IMR-90 (cell line): ENCODE results near the gene FOXI1. TPM values are rescaled to one million over a fixed set of nuclear protein-coding genes. Genes with fewer than 3 reads are reported as not detected.

ENCODE experiments used
- ATAC-seq: fragments of 200-7000 bp; cut with Tn5 transposase; 2 replicates; pipeline ENCODE4 v1.9.1; 2020; ENCODE audit warnings: low read depth, mild to moderate bottlenecking, moderate library complexity
- BruUV-seq: library from RNA; stranded (reverse); fragments of 400-500 nt; replicated peaks from 2 replicates; lab custom pipeline; 2021; lab: Mats Ljungman, UMichigan
- CTCF ChIA-PET: fragments of 300-600 bp; formaldehyde crosslinking; extraction: SDS; loops from one replicate; lab custom pipeline; 2021; ENCODE audit warnings: antibody characterized with exemption; lab: Yijun Ruan, JAX
- POLR2A ChIA-PET: fragments of 300-600 bp; sonication (Branson Sonifier 250); formaldehyde crosslinking; loops from one replicate; lab custom pipeline; 2022; ENCODE audit warnings: antibody characterized with exemption; ENCODE audit not compliant: unreplicated experiment; lab: Charles Lee
- DNase-seq: peaks from one replicate; pipeline ENCODE4 v3.0.0; 2013
- H2AFZ ChIP-seq: replicated peaks from 2 replicates; pipeline ENCODE3; 2013; ENCODE audit warnings: low read length, mild to moderate bottlenecking; ENCODE audit not compliant: poor library complexity
- H2AK5ac ChIP-seq: 2 replicates; pipeline ENCODE4 v1.6.1; 2013; ENCODE audit warnings: low read depth, low read length, inconsistent platforms
- H2AK9ac ChIP-seq: replicated peaks from 2 replicates; pipeline ENCODE3; 2013; ENCODE audit warnings: mild to moderate bottlenecking, low read depth, low read length, moderate library complexity; ENCODE audit not compliant: poor library complexity
- H2BK120ac ChIP-seq: 2 replicates; pipeline ENCODE4 v1.6.1; 2013; ENCODE audit warnings: low read depth, low read length, inconsistent platforms
- H2BK15ac ChIP-seq: 3 replicates; pipeline ENCODE4 v1.6.1; 2013; ENCODE audit warnings: low read depth, low read length, inconsistent platforms
- H2BK20ac ChIP-seq: 2 replicates; pipeline ENCODE4 v1.6.1; 2013; ENCODE audit warnings: low read depth, mild to moderate bottlenecking, inconsistent platforms, low read length, moderate library complexity
- H2BK5ac ChIP-seq: 2 replicates; pipeline ENCODE4 v1.6.1; 2013; ENCODE audit warnings: mild to moderate bottlenecking, low read depth, low read length, inconsistent platforms; ENCODE audit not compliant: poor library complexity, severe bottlenecking
- H3K14ac ChIP-seq: replicated peaks from 2 replicates; pipeline ENCODE4 v1.6.1; 2013; ENCODE audit warnings: low read depth, low read length, inconsistent platforms
- H3K18ac ChIP-seq: 2 replicates; pipeline ENCODE4 v1.6.1; 2013; ENCODE audit warnings: low read depth, low read length, control low read depth
- H3K23ac ChIP-seq: 2 replicates; pipeline ENCODE4 v1.6.1; 2013; ENCODE audit warnings: low read depth, low read length, inconsistent platforms
- H3K27ac ChIP-seq: 2 replicates; pipeline ENCODE4 v1.5.1; 2013; ENCODE audit warnings: mild to moderate bottlenecking, control low read depth, low read length; ENCODE audit not compliant: insufficient read depth
- H3K27me3 ChIP-seq: 2 replicates; pipeline ENCODE4 v1.6.1; 2013; ENCODE audit warnings: low read length; ENCODE audit not compliant: control insufficient read depth, insufficient read depth
- H3K36me3 ChIP-seq: 2 replicates; pipeline ENCODE4 v1.6.1; 2013; ENCODE audit warnings: low read length, mixed read lengths; ENCODE audit not compliant: control insufficient read depth, insufficient read depth
- H3K4ac ChIP-seq: 2 replicates; pipeline ENCODE4 v1.6.1; 2013; ENCODE audit warnings: low read depth, low read length, inconsistent platforms
- H3K4me1 ChIP-seq: 2 replicates; pipeline ENCODE4 v1.6.1; 2013; ENCODE audit warnings: low read length, mixed read lengths; ENCODE audit not compliant: control insufficient read depth, insufficient read depth
- H3K4me2 ChIP-seq: 2 replicates; pipeline ENCODE4 v1.6.1; 2013; ENCODE audit warnings: low read depth, mild to moderate bottlenecking, control low read depth, low read length, moderate library complexity
- H3K4me3 ChIP-seq: 2 replicates; pipeline ENCODE4 v1.5.1; 2013; ENCODE audit warnings: low read depth, mild to moderate bottlenecking, control low read depth, low read length, moderate library complexity; ENCODE audit not compliant: insufficient read depth
- H3K56ac ChIP-seq: 2 replicates; pipeline ENCODE4 v1.6.1; 2013; ENCODE audit warnings: low read length, inconsistent platforms; ENCODE audit not compliant: insufficient read depth; ENCODE audit errors: extremely low read depth
- H3K79me1 ChIP-seq, 2 experiments: 2 replicates each; pipeline ENCODE4 v1.6.1; 2013; ENCODE audit warnings: low read length in 2 of 2, inconsistent platforms in 1 of 2, low read depth in 1 of 2
- H3K9ac ChIP-seq: 2 replicates; pipeline ENCODE4 v1.6.1; 2013; ENCODE audit warnings: low read depth, low read length, control low read depth
- H3K9me1 ChIP-seq: 2 replicates; pipeline ENCODE4 v1.6.1; 2013; ENCODE audit warnings: low read length, inconsistent platforms; ENCODE audit not compliant: insufficient read depth
- H3K9me3 ChIP-seq: 2 replicates; pipeline ENCODE4 v1.6.1; 2013; ENCODE audit warnings: low read length; ENCODE audit not compliant: control insufficient read depth, insufficient read depth
- H4K20me1 ChIP-seq: 2 replicates; pipeline ENCODE4 v1.6.1; 2013; ENCODE audit warnings: low read length, inconsistent platforms; ENCODE audit not compliant: insufficient read depth
- H4K5ac ChIP-seq: 2 replicates; pipeline ENCODE4 v1.6.1; 2013; ENCODE audit warnings: mild to moderate bottlenecking, low read depth, low read length, control low read depth
- H4K8ac ChIP-seq, 2 experiments: 2 replicates each; pipeline ENCODE4 v1.6.1; 2013; ENCODE audit warnings: low read depth in 2 of 2, low read length in 2 of 2, control low read depth in 1 of 2, inconsistent platforms in 1 of 2
- H4K91ac ChIP-seq: 2 replicates; pipeline ENCODE4 v1.6.1; 2013; ENCODE audit warnings: low read depth, low read length, inconsistent platforms; ENCODE audit not compliant: insufficient read depth
- BHLHE40 ChIP-seq: fragments of 150-350 bp; IDR thresholded peaks from 2 replicates; pipeline ENCODE4 v1.6.1; 2016; ENCODE audit warnings: mild to moderate bottlenecking, low read depth, low read length
- CEBPB ChIP-seq: IDR thresholded peaks from 2 replicates; pipeline ENCODE4 v1.6.1; 2012; ENCODE audit warnings: low read depth, low read length, improper control_type of control experiment
- CHD1 ChIP-seq: IDR thresholded peaks from 2 replicates; pipeline ENCODE4 v1.6.1; 2012; ENCODE audit warnings: low read depth, low read length, improper control_type of control experiment
- CTCF ChIP-seq: conservative IDR thresholded peaks from 2 replicates; pipeline ENCODE4 v1.5.1; 2012; ENCODE audit warnings: mild to moderate bottlenecking, low read depth, low read length, improper control_type of control experiment
- ELK1 ChIP-seq: fragments of 150-350 bp; IDR thresholded peaks from 2 replicates; pipeline ENCODE4 v1.6.1; 2016; ENCODE audit warnings: low read depth, mild to moderate bottlenecking, low read length, moderate library complexity, borderline replicate concordance
- FOS ChIP-seq: fragments of 150-350 bp; IDR thresholded peaks from 2 replicates; pipeline ENCODE4 v1.6.1; 2016; ENCODE audit warnings: low read depth, low read length
- MAZ ChIP-seq: IDR thresholded peaks from 2 replicates; pipeline ENCODE4 v1.6.1; 2012; ENCODE audit warnings: low read depth, mild to moderate bottlenecking, low read length, improper control_type of control experiment, moderate library complexity, borderline replicate concordance
- NFE2L2 ChIP-seq: fragments of 150-350 bp; IDR thresholded peaks from 2 replicates; pipeline ENCODE4 v1.6.1; 2016; ENCODE audit warnings: low read depth, mild to moderate bottlenecking, low read length
- POLR2A ChIP-seq: IDR thresholded peaks from 2 replicates; pipeline ENCODE4 v1.6.1; 2012; ENCODE audit warnings: mild to moderate bottlenecking, low read depth, low read length
- SMC3 ChIP-seq: fragments of 150-350 bp; IDR thresholded peaks from 2 replicates; pipeline ENCODE4 v1.6.1; 2016; ENCODE audit warnings: low read depth, mild to moderate bottlenecking, antibody characterized with exemption, low read length, moderate library complexity
- USF2 ChIP-seq: fragments of 150-350 bp; IDR thresholded peaks from 2 replicates; pipeline ENCODE4 v1.6.1; 2017; ENCODE audit warnings: mild to moderate bottlenecking, antibody characterized with exemption, low read length, low read depth
- WGBS, 2 experiments: methylation state at CpG; one replicate each; pipeline versions ENCODE4 v1.1.5 to v1.1.7; 2013; ENCODE audit warnings: missing lambda C conversion rate in 2 of 2; ENCODE audit not compliant: insufficient read length in 1 of 2; ENCODE audit errors: extremely low coverage in 2 of 2; 5-methylcytosine and 5-hydroxymethylcytosine counted together
- dilution Hi-C: fragments of 300-500 bp; cut with HindIII; formaldehyde crosslinking; loops from one replicate; pipeline ENCODE4 v1.14.3; 2018; ENCODE audit warnings: low sequenced_read_pairs; ENCODE audit not compliant: unreplicated experiment
- in situ Hi-C: fragments of 300-500 bp; cut with MboI; formaldehyde crosslinking; loops from 3 replicates; pipeline ENCODE4 v1.14.3; 2019; ENCODE audit warnings: low sequenced_read_pairs, inconsistent platforms, mixed read lengths
- intact Hi-C: fragments of 100-400 bp; cut with micrococcal nuclease; formaldehyde crosslinking; loops from 2 replicates; pipeline ENCODE4 v1.10.0; 2022
- polyA plus RNA-seq, 3 experiments: library from polyadenylated mRNA; depleted of rRNA; stranded (reverse); fragments of >200 nt; gene quantifications; 2 replicates each; pipeline ENCODE4 v1.2.3, GENCODE V29; 2012; ENCODE audit warnings: low replicate concordance in 1 of 3
- total RNA-seq: library from RNA; depleted of rRNA; stranded (reverse); fragments of >200 nt; gene quantifications from 2 replicates; pipeline ENCODE4 v1.2.3, GENCODE V29; 2012

FOXI1 gene
- total and polyA plus RNA-seq, 2 of the 4 experiments (the other 2 are of a cell fraction), result not detected

- Histone ChIP-seq H2AK5ac (no peak overlapping the region), H3K79me1 (no peaks in the 10 kb centered on the region), H3K14ac (no peak overlapping the region), H3K4me2 (no peak overlapping the region), H2AFZ (no peak overlapping the region), H3K27me3 (no peaks in the 10 kb centered on the region; the same call in 1 of the 2 replicates), H2BK5ac (no peak overlapping the region), H3K4ac (no peak overlapping the region), H3K36me3 (no peaks in the 10 kb centered on the region), H3K4me1 (no peaks in the 10 kb centered on the region), H4K91ac (no peak overlapping the region), H3K9ac (no peak overlapping the region), H2AK9ac (no peak overlapping the region), H2BK20ac (no peak overlapping the region), H3K56ac (no peak overlapping the region), H4K20me1 (no peaks in the 10 kb centered on the region), H2BK120ac (no peak overlapping the region), H3K9me1 (no peaks in the 10 kb centered on the region), H4K8ac (no peak overlapping the region), H2BK15ac (no peak overlapping the region), H3K9me3 (no peaks in the 10 kb centered on the region), H3K18ac (no peak overlapping the region), H3K27ac (no peak overlapping the region), H3K4me3 (no peak overlapping the region), H4K5ac (no peak overlapping the region), H3K23ac (no peak overlapping the region)
- dilution Hi-C loops, result no loop called here
- no peak for DNase-seq
- intact Hi-C loops, result no loop called here
- CTCF ChIA-PET, result interaction anchor here (0.6 kb wide), 1 partner anchor 61 kb away, joined by 3 read pairs; no protein-coding TSS in a partner anchor
- no peak for ATAC-seq
- BruUV-seq, result no TSS peak
- TF ChIP-seq USF2 (no peak), ELK1 (no peak), SMC3 (no peak), MAZ (no peak), CEBPB (no peak), NFE2L2 (no peak), BHLHE40 (no peak), FOS (no peak), CHD1 (no peak), POLR2A (no peak), CTCF (no peak)
- in situ Hi-C loops, result no loop called here
- POLR2A ChIA-PET, result no interaction called here
- 60% methylated on average over 1 of the region's 7 CpGs; no CpG with 5 or more reads in 1 of the 2 experiments for WGBS, 2 experiments
Measured at GRCh38 chr5:170109059-170110031, 3.6 kb downstream of the FOXI1 start.
